Measurements from ENCODE around the gene SHMT2.

- no peak for TF ChIP-seq CTCF (conservative IDR thresholded peaks at IDR 0.05; ENCODE audit: low read depth, low read length)
- no peak for TF ChIP-seq EZH2 (IDR thresholded peaks at IDR 0.05; ENCODE audit: borderline replicate concordance, low read depth, low read length, poor library complexity, severe bottlenecking)
Measured at GRCh38 chr12:57210461-57210860, 19.1 kb upstream of the SHMT2 start.

Data from A673 (cell line).